ENCODE data around the gene MINK1.

- TF ChIP-seq, protein P1, sequence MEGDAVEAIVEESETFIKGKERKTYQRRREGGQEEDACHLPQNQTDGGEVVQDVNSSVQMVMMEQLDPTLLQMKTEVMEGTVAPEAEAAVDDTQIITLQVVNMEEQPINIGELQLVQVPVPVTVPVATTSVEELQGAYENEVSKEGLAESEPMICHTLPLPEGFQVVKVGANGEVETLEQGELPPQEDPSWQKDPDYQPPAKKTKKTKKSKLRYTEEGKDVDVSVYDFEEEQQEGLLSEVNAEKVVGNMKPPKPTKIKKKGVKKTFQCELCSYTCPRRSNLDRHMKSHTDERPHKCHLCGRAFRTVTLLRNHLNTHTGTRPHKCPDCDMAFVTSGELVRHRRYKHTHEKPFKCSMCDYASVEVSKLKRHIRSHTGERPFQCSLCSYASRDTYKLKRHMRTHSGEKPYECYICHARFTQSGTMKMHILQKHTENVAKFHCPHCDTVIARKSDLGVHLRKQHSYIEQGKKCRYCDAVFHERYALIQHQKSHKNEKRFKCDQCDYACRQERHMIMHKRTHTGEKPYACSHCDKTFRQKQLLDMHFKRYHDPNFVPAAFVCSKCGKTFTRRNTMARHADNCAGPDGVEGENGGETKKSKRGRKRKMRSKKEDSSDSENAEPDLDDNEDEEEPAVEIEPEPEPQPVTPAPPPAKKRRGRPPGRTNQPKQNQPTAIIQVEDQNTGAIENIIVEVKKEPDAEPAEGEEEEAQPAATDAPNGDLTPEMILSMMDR (tag by site-specific recombination; IDR thresholded peaks at IDR 0.05): no peak
- TF ChIP-seq ZNF560 (tag by site-specific recombination; IDR thresholded peaks at IDR 0.05; ENCODE audit: borderline replicate concordance) (no peak), ZNF350 (tag by site-specific recombination; IDR thresholded peaks at IDR 0.05) (no peak), ZNF510 (tag by site-specific recombination; IDR thresholded peaks at IDR 0.05; ENCODE audit: insufficient replicate concordance) (no peak), GFI1B (tag by site-specific recombination; IDR thresholded peaks at IDR 0.05) (no peak), ZFP3 (tag by site-specific recombination; IDR thresholded peaks at IDR 0.05; ENCODE audit: low read depth) (no peak)
- TF ChIP-seq, protein P2, sequence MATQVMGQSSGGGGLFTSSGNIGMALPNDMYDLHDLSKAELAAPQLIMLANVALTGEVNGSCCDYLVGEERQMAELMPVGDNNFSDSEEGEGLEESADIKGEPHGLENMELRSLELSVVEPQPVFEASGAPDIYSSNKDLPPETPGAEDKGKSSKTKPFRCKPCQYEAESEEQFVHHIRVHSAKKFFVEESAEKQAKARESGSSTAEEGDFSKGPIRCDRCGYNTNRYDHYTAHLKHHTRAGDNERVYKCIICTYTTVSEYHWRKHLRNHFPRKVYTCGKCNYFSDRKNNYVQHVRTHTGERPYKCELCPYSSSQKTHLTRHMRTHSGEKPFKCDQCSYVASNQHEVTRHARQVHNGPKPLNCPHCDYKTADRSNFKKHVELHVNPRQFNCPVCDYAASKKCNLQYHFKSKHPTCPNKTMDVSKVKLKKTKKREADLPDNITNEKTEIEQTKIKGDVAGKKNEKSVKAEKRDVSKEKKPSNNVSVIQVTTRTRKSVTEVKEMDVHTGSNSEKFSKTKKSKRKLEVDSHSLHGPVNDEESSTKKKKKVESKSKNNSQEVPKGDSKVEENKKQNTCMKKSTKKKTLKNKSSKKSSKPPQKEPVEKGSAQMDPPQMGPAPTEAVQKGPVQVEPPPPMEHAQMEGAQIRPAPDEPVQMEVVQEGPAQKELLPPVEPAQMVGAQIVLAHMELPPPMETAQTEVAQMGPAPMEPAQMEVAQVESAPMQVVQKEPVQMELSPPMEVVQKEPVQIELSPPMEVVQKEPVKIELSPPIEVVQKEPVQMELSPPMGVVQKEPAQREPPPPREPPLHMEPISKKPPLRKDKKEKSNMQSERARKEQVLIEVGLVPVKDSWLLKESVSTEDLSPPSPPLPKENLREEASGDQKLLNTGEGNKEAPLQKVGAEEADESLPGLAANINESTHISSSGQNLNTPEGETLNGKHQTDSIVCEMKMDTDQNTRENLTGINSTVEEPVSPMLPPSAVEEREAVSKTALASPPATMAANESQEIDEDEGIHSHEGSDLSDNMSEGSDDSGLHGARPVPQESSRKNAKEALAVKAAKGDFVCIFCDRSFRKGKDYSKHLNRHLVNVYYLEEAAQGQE (tag by site-specific recombination; IDR thresholded peaks at IDR 0.05): no peak
Observed at GRCh38 chr17:4785311-4786105, 47.6 kb upstream of the MINK1 start.
